HepG2 (cell line): ENCODE results near the gene SLC4A2. TPM values are rescaled to one million over a fixed set of nuclear protein-coding genes. Genes with fewer than 3 reads are reported as not detected.

Experiments
- DRAP1 ChIP-seq: IDR thresholded peaks from 2 replicates; pipeline ENCODE4 v1.6.1; 2016; ENCODE audit warnings: missing genetic modification reagents, missing compliant biosample characterization
- FOXM1 ChIP-seq: sonication (generic); formaldehyde crosslinking; IDR thresholded peaks from 2 replicates; pipeline ENCODE4 v1.5.0; 2020; ENCODE audit warnings: missing genetic modification reagents
- IRF1 ChIP-seq: sonication (generic); formaldehyde crosslinking; IDR thresholded peaks from 2 replicates; pipeline ENCODE4 v1.4.0; 2020; ENCODE audit warnings: low read depth, mild to moderate bottlenecking, missing genetic modification reagents
- SAFB2 ChIP-seq: sonication (generic); formaldehyde crosslinking; IDR thresholded peaks from 2 replicates; pipeline ENCODE4 v1.5.1; 2020; ENCODE audit warnings: missing genetic modification reagents, low read depth, mild to moderate bottlenecking, borderline replicate concordance
- ZBTB40 ChIP-seq, 2 experiments: fragments of 450-650 bp in 1 of 2; sonication (generic) in 1 of 2; formaldehyde crosslinking in 1 of 2; IDR thresholded peaks; 2 replicates each; pipeline versions ENCODE4 v1.6.1 to v1.8.0; 2016 to 2022; ENCODE audit warnings: antibody characterized with exemption in 1 of 2, mild to moderate bottlenecking in 1 of 2, missing genetic modification reagents in 1 of 2
- ZFAT ChIP-seq: sonication (generic); formaldehyde crosslinking; conservative IDR thresholded peaks from 2 replicates; pipeline ENCODE4 v1.8.1; 2023; ENCODE audit warnings: missing genetic modification reagents, inconsistent platforms
- ZFP36L2 ChIP-seq: sonication (generic); formaldehyde crosslinking; IDR thresholded peaks from 2 replicates; pipeline ENCODE4 v1.4.0; 2020; ENCODE audit warnings: missing genetic modification reagents
- ZNF549 ChIP-seq: sonication (generic); formaldehyde crosslinking; IDR thresholded peaks from 2 replicates; pipeline ENCODE4 v1.5.0; 2020; ENCODE audit warnings: missing genetic modification reagents
- ZNF773 ChIP-seq: sonication (generic); formaldehyde crosslinking; IDR thresholded peaks from 2 replicates; pipeline ENCODE4 v1.4.0; 2020; ENCODE audit warnings: missing genetic modification reagents, borderline replicate concordance
- ZNF777 ChIP-seq: sonication (generic); formaldehyde crosslinking; IDR thresholded peaks from 2 replicates; pipeline ENCODE4 v1.4.0; 2020; ENCODE audit warnings: missing genetic modification reagents
- ZSCAN20 ChIP-seq: sonication (generic); formaldehyde crosslinking; IDR thresholded peaks from 2 replicates; pipeline ENCODE4 v1.4.0; 2020; ENCODE audit warnings: missing genetic modification reagents, mild to moderate bottlenecking, borderline replicate concordance
- polyA plus RNA-seq, 8 experiments: library from polyadenylated mRNA; depleted of rRNA in 3 of 8; stranded (reverse) in 7 of 8; unstranded in 1 of 8; fragments of >200 nt; fragmentation: Illumina TruSeq in 4 of 8; extraction: Trizol in 4 of 8; gene quantifications; 2 replicates each; pipeline versions ENCODE4 v1.2.1 to v1.2.3, GENCODE V29; 2011 to 2016; ENCODE audit warnings: low read depth in 4 of 8, missing spikeins in 1 of 8, mixed read lengths in 1 of 8; ENCODE audit not compliant: insufficient read depth in 1 of 8
- total RNA-seq, 5 experiments: library from RNA; depleted of rRNA; stranded (reverse); fragments of >200 nt; fragmentation: Illumina TruSeq; extraction: Trizol; gene quantifications; 2 replicates each; pipeline ENCODE4 v1.2.3, GENCODE V29; 2016; ENCODE audit warnings: low read depth in 1 of 5
- TF ChIP-seq, protein P1 (sequence below): sonication (generic); formaldehyde crosslinking; IDR thresholded peaks from 2 replicates; pipeline ENCODE4 v1.4.0; 2020; ENCODE audit warnings: missing genetic modification reagents, borderline replicate concordance
- TF ChIP-seq, protein P2 (sequence below): sonication (generic); formaldehyde crosslinking; IDR thresholded peaks from 2 replicates; pipeline ENCODE4 v1.5.1; 2020; ENCODE audit warnings: missing genetic modification reagents, mild to moderate bottlenecking, borderline replicate concordance

SLC4A2 gene
- total and polyA plus RNA-seq, 2 of the 13 experiments (the other 11 are each of a cell fraction or from before 2014, with no cell fraction given) = 51.9 to 73.4 TPM

GRCh38 chr7:151085691-151086620 lies 26.6 kb downstream of the SLC4A2 start, which contains the start of gene AGAP3 (continued):
- TF ChIP-seq, protein P1, sequence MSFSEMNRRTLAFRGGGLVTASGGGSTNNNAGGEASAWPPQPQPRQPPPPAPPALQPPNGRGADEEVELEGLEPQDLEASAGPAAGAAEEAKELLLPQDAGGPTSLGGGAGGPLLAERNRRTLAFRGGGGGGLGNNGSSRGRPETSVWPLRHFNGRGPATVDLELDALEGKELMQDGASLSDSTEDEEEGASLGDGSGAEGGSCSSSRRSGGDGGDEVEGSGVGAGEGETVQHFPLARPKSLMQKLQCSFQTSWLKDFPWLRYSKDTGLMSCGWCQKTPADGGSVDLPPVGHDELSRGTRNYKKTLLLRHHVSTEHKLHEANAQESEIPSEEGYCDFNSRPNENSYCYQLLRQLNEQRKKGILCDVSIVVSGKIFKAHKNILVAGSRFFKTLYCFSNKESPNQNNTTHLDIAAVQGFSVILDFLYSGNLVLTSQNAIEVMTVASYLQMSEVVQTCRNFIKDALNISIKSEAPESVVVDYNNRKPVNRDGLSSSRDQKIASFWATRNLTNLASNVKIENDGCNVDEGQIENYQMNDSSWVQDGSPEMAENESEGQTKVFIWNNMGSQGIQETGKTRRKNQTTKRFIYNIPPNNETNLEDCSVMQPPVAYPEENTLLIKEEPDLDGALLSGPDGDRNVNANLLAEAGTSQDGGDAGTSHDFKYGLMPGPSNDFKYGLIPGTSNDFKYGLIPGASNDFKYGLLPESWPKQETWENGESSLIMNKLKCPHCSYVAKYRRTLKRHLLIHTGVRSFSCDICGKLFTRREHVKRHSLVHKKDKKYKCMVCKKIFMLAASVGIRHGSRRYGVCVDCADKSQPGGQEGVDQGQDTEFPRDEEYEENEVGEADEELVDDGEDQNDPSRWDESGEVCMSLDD (CRISPR knock-in tag) = peak; percentile 36; the same call in 1 of the 2 replicates
- no peak for TF ChIP-seq ZNF549
- TF ChIP-seq ZNF777 (CRISPR knock-in tag) = peak; percentile 65; the same call in 1 of the 2 replicates
- TF ChIP-seq ZBTB40 (IDR thresholded peaks at IDR 0.05) = no peak
- TF ChIP-seq ZBTB40 (CRISPR knock-in tag; IDR thresholded peaks at IDR 0.05) = no peak
- TF ChIP-seq DRAP1 (CRISPR knock-in tag) = 0 out of 2 replicates have a peak, but pooled peaks have one; percentile 17
- TF ChIP-seq FOXM1 (CRISPR knock-in tag) = no peak
- no peak for TF ChIP-seq ZFP36L2 (CRISPR knock-in tag)
- no peak for TF ChIP-seq ZNF773
- no peak for TF ChIP-seq ZSCAN20 (CRISPR knock-in tag)
- no peak for TF ChIP-seq IRF1
- TF ChIP-seq, protein P2, sequence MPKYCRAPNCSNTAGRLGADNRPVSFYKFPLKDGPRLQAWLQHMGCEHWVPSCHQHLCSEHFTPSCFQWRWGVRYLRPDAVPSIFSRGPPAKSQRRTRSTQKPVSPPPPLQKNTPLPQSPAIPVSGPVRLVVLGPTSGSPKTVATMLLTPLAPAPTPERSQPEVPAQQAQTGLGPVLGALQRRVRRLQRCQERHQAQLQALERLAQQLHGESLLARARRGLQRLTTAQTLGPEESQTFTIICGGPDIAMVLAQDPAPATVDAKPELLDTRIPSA (CRISPR knock-in tag) = no peak
- no peak for TF ChIP-seq ZFAT (CRISPR knock-in tag)
- TF ChIP-seq SAFB2 = peak; percentile 36; the same call in 1 of the 2 replicates
